Uterus (tissue), 2 donors: ENCODE data around the gene SMTNL1.

ENCODE experiments used
- CTCF ChIP-seq, 4 experiments: fragments of 200-600 bp in 2 of 4; fragments of 450-650 bp in 2 of 4; sonication (generic) in 2 of 4; IDR thresholded peaks; one replicate each; pipeline ENCODE4 v1.5.1; 2016 to 2019; ENCODE audit warnings: antibody characterized with exemption in 4 of 4, mild to moderate bottlenecking in 2 of 4, moderate library complexity in 1 of 4
- POLR2A ChIP-seq, 2 donors: fragments of 450-650 bp; IDR thresholded peaks; one replicate each; pipeline ENCODE4 v1.6.1; 2016; ENCODE audit warnings: antibody characterized with exemption in 2 of 2, mild to moderate bottlenecking in 1 of 2, moderate library complexity in 1 of 2

- TF ChIP-seq CTCF (IDR thresholded peaks at IDR 0.05) (no peak), POLR2A (IDR thresholded peaks at IDR 0.05) (no peak)
Measured at GRCh38 chr11:57542582-57542981, 5.2 kb downstream of the SMTNL1 start.
